Measurements from ENCODE around the gene CEP78.

GRCh38 chr9:78207901-78208300, 28.0 kb upstream of the CEP78 start:
- TF ChIP-seq CTCF (IDR thresholded peaks at IDR 0.05; ENCODE audit: low read depth, low read length) (no peak), MAX (IDR thresholded peaks at IDR 0.05; ENCODE audit: low read depth, low read length) (no peak), POLR2A (IDR thresholded peaks at IDR 0.05; ENCODE audit: extremely low read depth, insufficient read length) (no peak), MYC (IDR thresholded peaks at IDR 0.05; ENCODE audit: low read depth, low read length) (no peak)
